ENCODE measurements around the gene NAALADL2. TPM values are rescaled to one million over a fixed set of nuclear protein-coding genes. Genes with fewer than 3 reads are reported as not detected.
"Not testable (repeated sequence)": the region's sequence is repeated elsewhere in the genome, so short reads cannot be mapped to it uniquely, and the experiment has no call there.

Gene NAALADL2
- total RNA-seq, 1 donor: 13.4 TPM

GRCh38 chr3:175457301-175457700, 598.2 kb downstream of the NAALADL2 start:
- DNase-seq (ENCODE audit: low read depth): no peak
- no peak overlapping the region for H3K4me3 ChIP-seq (ENCODE audit: low read depth, low read length)
- TF ChIP-seq CTCF (IDR thresholded peaks at IDR 0.05; ENCODE audit: insufficient read depth, low read depth, low read length): no peak

GRCh38 chr3:175460849-175461399, 601.8 kb downstream of the NAALADL2 start:
- H3K4me3 ChIP-seq (ENCODE audit: low read depth, low read length): not testable (repeated sequence)

GRCh38 chr3:175464362-175464761, 605.2 kb downstream of the NAALADL2 start:
- DNase-seq (ENCODE audit: low read depth): no peak
- TF ChIP-seq CTCF (IDR thresholded peaks at IDR 0.05; ENCODE audit: insufficient read depth, low read depth, low read length): no peak
- no peak overlapping the region for H3K4me3 ChIP-seq (ENCODE audit: low read depth, low read length)

More at GRCh38 chr3:175460849-175461399, 601.8 kb downstream of the NAALADL2 start:
- not testable (repeated sequence) for DNase-seq (ENCODE audit: low read depth)

GRCh38 chr3:175469124-175469523, 610.0 kb downstream of the NAALADL2 start:
- no peak overlapping the region for H3K4me3 ChIP-seq (ENCODE audit: low read depth, low read length)
- no peak for TF ChIP-seq CTCF (IDR thresholded peaks at IDR 0.05; ENCODE audit: insufficient read depth, low read depth, low read length)
- DNase-seq (ENCODE audit: low read depth): no peak

- DNase-seq (ENCODE audit: low read depth): no peak
- no peak overlapping the region for H3K4me3 ChIP-seq (ENCODE audit: low read depth, low read length)
- no peak for TF ChIP-seq CTCF (IDR thresholded peaks at IDR 0.05; ENCODE audit: insufficient read depth, low read depth, low read length)
These were observed 616.6 kb downstream of the NAALADL2 start for GRCh38 chr3:175475765-175476164.

GRCh38 chr3:175476489-175476888, 617.4 kb downstream of the NAALADL2 start:
- no peak for DNase-seq (ENCODE audit: low read depth)
- no peak overlapping the region for H3K4me3 ChIP-seq (ENCODE audit: low read depth, low read length)
- TF ChIP-seq CTCF (IDR thresholded peaks at IDR 0.05; ENCODE audit: insufficient read depth, low read depth, low read length): no peak

- no peak for TF ChIP-seq CTCF (IDR thresholded peaks at IDR 0.05; ENCODE audit: insufficient read depth, low read depth, low read length)
- no peak overlapping the region for H3K4me3 ChIP-seq (ENCODE audit: low read depth, low read length)
- DNase-seq (ENCODE audit: low read depth): no peak
These were observed 618.6 kb downstream of the NAALADL2 start for GRCh38 chr3:175477651-175478224.

Data from fibroblast of villous mesenchyme (primary cell).